Smooth muscle cell (in vitro differentiated cells): ENCODE measurements around the gene ATP6V0D1. TPM values are rescaled to one million over a fixed set of nuclear protein-coding genes. Genes with fewer than 3 reads are reported as not detected.
A peak's percentile ranks its signal among the peaks of the same experiment; 100 is the strongest.
"Not testable (repeated sequence)": the region's sequence is repeated elsewhere in the genome, so short reads cannot be mapped to it uniquely, and the experiment has no call there.

Source experiments
- DNase-seq: peaks from one replicate; lab custom pipeline; 2025; ENCODE audit not compliant: unreplicated experiment; lab: John Stamatoyannopoulos, UW
- H2AFZ ChIP-seq: fragments of 200-600 bp; sonication (generic); 2 replicates; pipeline ENCODE4 v1.6.0; 2016; ENCODE audit warnings: antibody characterized with exemption, low read depth, mild to moderate bottlenecking
- H3F3A ChIP-seq: fragments of 200-600 bp; sonication (generic); 2 replicates; pipeline ENCODE4 v1.6.0; 2017; ENCODE audit warnings: antibody characterized with exemption, low read depth
- H3K27ac ChIP-seq: fragments of 200-600 bp; sonication (generic); 2 replicates; pipeline ENCODE4 v1.5.1; 2016; ENCODE audit warnings: low read depth, mild to moderate bottlenecking
- H3K27me3 ChIP-seq: fragments of 200-600 bp; sonication (generic); 2 replicates; pipeline ENCODE4 v1.6.1; 2016; ENCODE audit warnings: low read depth, mild to moderate bottlenecking
- H3K36me3 ChIP-seq: fragments of 200-600 bp; sonication (generic); 2 replicates; pipeline ENCODE4 v1.5.1; 2016; ENCODE audit warnings: low read depth
- H3K4me1 ChIP-seq: fragments of 200-600 bp; sonication (generic); 2 replicates; pipeline ENCODE4 v1.5.1; 2016; ENCODE audit warnings: low read depth
- H3K4me2 ChIP-seq: fragments of 200-600 bp; sonication (generic); 2 replicates; pipeline ENCODE4 v1.6.0; 2016; ENCODE audit warnings: mild to moderate bottlenecking
- H3K4me3 ChIP-seq: fragments of 200-600 bp; sonication (generic); 2 replicates; pipeline ENCODE4 v1.5.1; 2016; ENCODE audit warnings: mild to moderate bottlenecking
- H3K79me2 ChIP-seq: fragments of 200-600 bp; sonication (generic); 2 replicates; pipeline ENCODE4 v1.6.0; 2016; ENCODE audit warnings: low read depth, mild to moderate bottlenecking
- H3K9ac ChIP-seq: fragments of 200-600 bp; sonication (generic); 2 replicates; pipeline ENCODE4 v1.6.0; 2016; ENCODE audit warnings: low read depth
- H3K9me3 ChIP-seq: fragments of 200-600 bp; sonication (generic); replicated peaks from 2 replicates; pipeline ENCODE4 v1.5.1; 2016; ENCODE audit warnings: low read depth
- H4K20me1 ChIP-seq: fragments of 200-600 bp; sonication (generic); 2 replicates; pipeline ENCODE4 v1.6.0; 2016; ENCODE audit warnings: low read depth
- CTCF ChIP-seq: fragments of 200-600 bp; sonication (generic); IDR thresholded peaks from 2 replicates; pipeline ENCODE4 v1.5.1; 2017; ENCODE audit warnings: borderline replicate concordance, mild to moderate bottlenecking, antibody characterized with exemption; ENCODE audit not compliant: insufficient read depth, poor library complexity, severe bottlenecking
- WGBS: methylation state at CpG from one replicate; pipeline ENCODE4 v1.1.7; 2016; ENCODE audit warnings: low lambda C conversion rate; 5-methylcytosine and 5-hydroxymethylcytosine counted together
- polyA plus RNA-seq: library from polyadenylated mRNA; unstranded; fragments of >200 nt; fragmentation: Nextera tagmentation; extraction: Ambion mirVana; gene quantifications from 2 replicates; pipeline ENCODE4 v1.2.1, GENCODE V29; 2016
- total RNA-seq: library from RNA; depleted of rRNA; stranded (reverse); fragments of >200 nt; gene quantifications from 2 replicates; pipeline ENCODE4 v1.2.3, GENCODE V29; 2014

Gene ATP6V0D1
- total and polyA plus RNA-seq, 2 experiments from 2014 or later = 96.8 to 114 TPM

- no peak for TF ChIP-seq CTCF
- no peak for DNase-seq
- Histone ChIP-seq H3K36me3 (no peaks in the 10 kb centered on the region), H4K20me1 (no peaks in the 10 kb centered on the region), H3K27ac (no peak overlapping the region), H3K27me3 (no peaks in the 10 kb centered on the region), H3K9me3 (no peaks in the 10 kb centered on the region), H3K4me3 (no peak overlapping the region), H2AFZ (no peak overlapping the region), H3K4me1 (peaks cover 10% of the 10 kb centered on the region), H3K4me2 (no peak overlapping the region), H3K9ac (no peak overlapping the region), H3F3A (no peaks in the 10 kb centered on the region), H3K79me2 (no peaks in the 10 kb centered on the region)
- 91% methylated on average over 8 of the region's 8 CpGs for WGBS
Measured at GRCh38 chr16:67490335-67491096, 9.6 kb upstream of the ATP6V0D1 start.

- Histone ChIP-seq H3K9me3 (no peaks in the 10 kb centered on the region), H3K9ac (no peak overlapping the region), H3K4me3 (no peak overlapping the region), H2AFZ (peak overlapping the region; percentile 1), H3K36me3 (no peaks in the 10 kb centered on the region), H3K27me3 (no peaks in the 10 kb centered on the region), H3K4me1 (peaks cover 10% of the 10 kb centered on the region), H3F3A (no peaks in the 10 kb centered on the region), H3K79me2 (no peaks in the 10 kb centered on the region), H4K20me1 (no peaks in the 10 kb centered on the region), H3K4me2 (no peak overlapping the region), H3K27ac (no peak overlapping the region)
- DNase-seq = no peak
- no peak for TF ChIP-seq CTCF
- WGBS = 33% methylated on average over 4 of the region's 4 CpGs
Measured at GRCh38 chr16:67489401-67490083, 8.6 kb upstream of the ATP6V0D1 start.

- not testable (repeated sequence) for H3K79me2 ChIP-seq, H3F3A ChIP-seq, H3K36me3 ChIP-seq, H2AFZ ChIP-seq, H3K9ac ChIP-seq, H3K4me2 ChIP-seq, H3K27me3 ChIP-seq, H3K27ac ChIP-seq, H3K9me3 ChIP-seq, DNase-seq, H4K20me1 ChIP-seq, H3K4me3 ChIP-seq
- H3K4me1 ChIP-seq = peaks cover 10% of the 10 kb centered on the region
- 93% methylated on average over 4 of the region's 4 CpGs for WGBS
Measured at GRCh38 chr16:67487561-67487960, 6.6 kb upstream of the ATP6V0D1 start.

- H3K27me3 ChIP-seq = no peaks in the 10 kb centered on the region
- peaks cover 10% of the 10 kb centered on the region for H3K4me1 ChIP-seq
- no peak overlapping the region for H3K4me3 ChIP-seq
- H3K9ac ChIP-seq = no peak overlapping the region
- no peak overlapping the region for H3K27ac ChIP-seq
- no peak overlapping the region for H3K4me2 ChIP-seq
- no peaks in the 10 kb centered on the region for H4K20me1 ChIP-seq
- H2AFZ ChIP-seq = no peak overlapping the region
- H3K36me3 ChIP-seq = no peaks in the 10 kb centered on the region
- 68% methylated on average over 3 of the region's 3 CpGs for WGBS
- H3K79me2 ChIP-seq = no peaks in the 10 kb centered on the region
- DNase-seq = no peak
- H3F3A ChIP-seq = no peaks in the 10 kb centered on the region
- no peak for TF ChIP-seq CTCF
- no peaks in the 10 kb centered on the region for H3K9me3 ChIP-seq
Measured at GRCh38 chr16:67486805-67487204, 5.8 kb upstream of the ATP6V0D1 start.
